HCT116 (cell line): ENCODE measurements around the gene SPINT4.

Source experiments
- CTCF ChIP-seq, 3 experiments: fragments of 200-600 bp in 1 of 3; sonication (generic) in 1 of 3; IDR thresholded peaks in 2 of 3; conservative IDR thresholded peaks in 1 of 3; 2 replicates each; pipeline ENCODE4 v1.5.1; 2012 to 2017; ENCODE audit warnings: low read depth in 2 of 3, low read length in 2 of 3, antibody characterized with exemption in 1 of 3, borderline replicate concordance in 1 of 3, control low read depth in 1 of 3, mild to moderate bottlenecking in 1 of 3, mixed read lengths in 1 of 3, mixed run types in 1 of 3, moderate library complexity in 1 of 3; ENCODE audit not compliant: insufficient read depth in 1 of 3
- EZH2 ChIP-seq: fragments of 200-600 bp; sonication (generic); IDR thresholded peaks from 2 replicates; pipeline ENCODE4 v1.6.1; 2017; ENCODE audit warnings: antibody characterized with exemption, mixed run types
- MAX ChIP-seq: IDR thresholded peaks from 2 replicates; pipeline ENCODE4 v1.6.1; 2012
- POLR2A ChIP-seq: IDR thresholded peaks from 2 replicates; pipeline ENCODE4 v1.7.0; 2011; ENCODE audit warnings: borderline replicate concordance; ENCODE audit not compliant: insufficient read depth, insufficient read length; ENCODE audit errors: extremely low read depth
- RAD21 ChIP-seq: IDR thresholded peaks from 2 replicates; pipeline ENCODE4 v1.6.1; 2012; ENCODE audit warnings: low read depth, mild to moderate bottlenecking
- REST ChIP-seq: IDR thresholded peaks from 2 replicates; pipeline ENCODE4 v1.6.1; 2012; ENCODE audit warnings: low read depth
- SP1 ChIP-seq: IDR thresholded peaks from 2 replicates; pipeline ENCODE4 v1.6.1; 2012; ENCODE audit warnings: low read depth

GRCh38 chr20:45735552-45735951, 13.4 kb downstream of the SPINT4 start:
- TF ChIP-seq CTCF (IDR thresholded peaks at IDR 0.05 in 2 of 3, conservative IDR thresholded peaks at IDR 0.05 in 1 of 3; ENCODE audit: borderline replicate concordance in 1 of 3, insufficient read depth in 1 of 3, low read depth in 2 of 3, low read length in 2 of 3) (no peak), POLR2A (no peak), SP1 (no peak), EZH2 (no peak), MAX (no peak), REST (no peak), RAD21 (no peak)
